Common myeloid progenitor, CD34-positive (primary cell): ENCODE results near the gene FXYD6.

Source experiments
- CTCF ChIA-PET: fragments of 350-600 bp; sonication (Branson Sonifier 250); formaldehyde crosslinking; loops from one replicate; lab custom pipeline; 2021; ENCODE audit warnings: antibody characterized with exemption; lab: Charles Lee
- POLR2A ChIA-PET: fragments of 350-600 bp; sonication (Branson Sonifier 250); formaldehyde crosslinking; loops from one replicate; lab custom pipeline; 2021; ENCODE audit warnings: antibody characterized with exemption; lab: Charles Lee
- DNase-seq, 3 donors: peaks; one replicate each; pipeline versions ENCODE4 v3.0.0 to v3.0.0-alpha.2; 2013
- H3K27ac ChIP-seq, 2 experiments: 1 replicate in 1 of 2; 2 replicates in 1 of 2; pipeline ENCODE4 v1.7.0; 2013; ENCODE audit warnings: inconsistent platforms in 2 of 2, low read length in 2 of 2, mild to moderate bottlenecking in 2 of 2, low read depth in 1 of 2, moderate library complexity in 1 of 2; ENCODE audit not compliant: severe bottlenecking in 2 of 2, insufficient read depth in 1 of 2, poor library complexity in 1 of 2
- H3K27me3 ChIP-seq, 5 experiments: replicated peaks in 2 of 5; 1 replicate in 3 of 5; 2 replicates in 2 of 5; pipeline versions ENCODE4 v1.6.1 to v1.7.0; 2013; ENCODE audit warnings: low read length in 4 of 5, mild to moderate bottlenecking in 2 of 5, moderate library complexity in 2 of 5, inconsistent platforms in 1 of 5; ENCODE audit not compliant: insufficient read depth in 5 of 5, control insufficient read depth in 4 of 5
- H3K36me3 ChIP-seq, 4 experiments: 1 replicate in 2 of 4; 2 replicates in 2 of 4; pipeline versions ENCODE4 v1.6.1 to v1.7.0; 2013; ENCODE audit warnings: low read length in 3 of 4, control low read depth in 1 of 4, mild to moderate bottlenecking in 1 of 4; ENCODE audit not compliant: control insufficient read depth in 4 of 4, insufficient read depth in 4 of 4
- H3K4me1 ChIP-seq, 4 experiments: 1 replicate in 3 of 4; 2 replicates in 1 of 4; pipeline versions ENCODE4 v1.6.1 to v1.7.1; 2013; ENCODE audit warnings: low read length in 3 of 4, mild to moderate bottlenecking in 3 of 4, control low read depth in 1 of 4, inconsistent platforms in 1 of 4, moderate library complexity in 1 of 4; ENCODE audit not compliant: control insufficient read depth in 4 of 4, insufficient read depth in 4 of 4; ENCODE audit errors: control extremely low read depth in 1 of 4
- H3K4me3 ChIP-seq, 7 experiments: 1 replicate in 4 of 7; 2 replicates in 3 of 7; pipeline versions ENCODE4 v1.5.1 to v1.7.0; 2013; ENCODE audit warnings: mild to moderate bottlenecking in 7 of 7, low read length in 6 of 7, moderate library complexity in 6 of 7, inconsistent platforms in 2 of 7, low read depth in 2 of 7, control low read depth in 1 of 7; ENCODE audit not compliant: insufficient read depth in 4 of 7, control insufficient read depth in 1 of 7; ENCODE audit errors: extremely low read depth in 1 of 7
- H3K9me3 ChIP-seq, 5 experiments: 1 replicate in 4 of 5; 2 replicates in 1 of 5; pipeline versions ENCODE4 v1.6.1 to v1.7.1; 2013; ENCODE audit warnings: low read length in 4 of 5, mild to moderate bottlenecking in 2 of 5, inconsistent platforms in 1 of 5, low read depth in 1 of 5, moderate library complexity in 1 of 5; ENCODE audit not compliant: control insufficient read depth in 4 of 5, insufficient read depth in 2 of 5; ENCODE audit errors: control extremely low read depth in 1 of 5
- WGBS: methylation state at CpG from one replicate; pipeline ENCODE4 v1.1.5; 2013; ENCODE audit not compliant: insufficient coverage; 5-methylcytosine and 5-hydroxymethylcytosine counted together

The FXYD6 gene

GRCh38 chr11:117826832-117827231 is 49.6 kb downstream of the FXYD6 start:
- H3K27me3 ChIP-seq, result no peaks in the 10 kb centered on the region
- H3K4me3 ChIP-seq, result no peak overlapping the region
- POLR2A ChIA-PET, result no interaction called here
- CTCF ChIA-PET, result interaction anchor here (0.6 to 2.7 kb wide), 6 partner anchors 12 to 1577 kb away, joined by 3 to 10 read pairs (median 5); no protein-coding TSS in a partner anchor
- H3K9me3 ChIP-seq, result no peaks in the 10 kb centered on the region
- WGBS, result 97% methylated on average over 3 of the region's 3 CpGs
- H3K4me1 ChIP-seq, result peaks cover 3 to 86% (median 77%) of the 10 kb centered on the region in 4 experiments
- H3K36me3 ChIP-seq, result no peaks in the 10 kb centered on the region
- H3K27ac ChIP-seq, result no peak overlapping the region
- DNase-seq, result no peak

DNA sequence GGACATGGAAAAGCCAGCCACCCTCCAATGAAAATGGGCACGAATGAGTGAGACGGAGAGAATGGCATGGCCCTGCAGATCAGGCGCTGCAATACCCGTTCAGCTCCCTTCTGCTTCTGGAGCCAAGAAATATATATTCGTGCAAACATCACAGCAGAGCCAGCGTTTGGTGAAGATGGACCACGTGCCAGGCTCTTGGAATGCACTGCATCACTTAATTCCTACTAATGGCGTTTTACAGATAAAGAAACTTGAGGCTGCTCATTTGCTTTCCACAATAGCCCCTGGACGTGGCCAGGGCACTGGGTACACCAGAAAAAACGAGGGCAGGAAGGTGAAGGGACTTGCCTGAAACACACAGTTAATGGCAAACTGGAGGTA is 50.3 kb downstream of the FXYD6 start:
- POLR2A ChIA-PET, result no interaction called here
- no peaks in the 10 kb centered on the region for H3K27me3 ChIP-seq
- H3K4me3 ChIP-seq, result no peak overlapping the region
- DNase-seq, result no peak
- CTCF ChIA-PET, result interaction anchor here (0.9 to 11.7 kb wide), 9 partner anchors 9 to 253 kb away, joined by 3 to 129 read pairs (median 16); no protein-coding TSS in a partner anchor
- no peak overlapping the region for H3K27ac ChIP-seq
- H3K9me3 ChIP-seq, result no peaks in the 10 kb centered on the region
- 91% methylated on average over 9 of the region's 10 CpGs for WGBS
- no peaks in the 10 kb centered on the region for H3K36me3 ChIP-seq
- H3K4me1 ChIP-seq, result peaks cover 3 to 81% (median 78%) of the 10 kb centered on the region in 4 experiments

GRCh38 chr11:117825538-117826189 is 50.8 kb downstream of the FXYD6 start:
- POLR2A ChIA-PET, result no interaction called here
- DNase-seq, result no peak
- WGBS, result 95% methylated on average over 7 of the region's 8 CpGs

GRCh38 chr11:117824571-117825537 is 51.6 kb downstream of the FXYD6 start, which contains the start of gene FXYD2:
Gene FXYD2 (minus strand): TSS chr11:117824744. CDS start chr11:117824678, 66 bp downstream.
- ChIA-PET POLR2A (interaction anchor here (0.6 to 1.7 kb wide), 3 partner anchors 17 to 122 kb away, joined by 3 to 4 read pairs (median 3); no protein-coding TSS in a partner anchor), CTCF (interaction anchor here (1.0 to 11.7 kb wide), 13 partner anchors 8 to 254 kb away, joined by 3 to 129 read pairs (median 16); no protein-coding TSS in a partner anchor)
- Histone ChIP-seq H3K9me3 (no peaks in the 10 kb centered on the region), H3K36me3 (no peaks in the 10 kb centered on the region), H3K4me3 (peak within 1 kb of the TSS in 3 of 7 experiments; percentile 5 to 33 (median 16)), H3K27me3 (no peaks in the 10 kb centered on the region), H3K27ac (peak within 1 kb of the TSS; percentile 9 to 51), H3K4me1 (peaks cover 3 to 73% (median 66%) of the 10 kb centered on the region in 4 experiments)
- 64% methylated on average over 15 of the region's 22 CpGs for WGBS
- peak in 2 of 3 donors; percentile 49 to 51 for DNase-seq

More at GRCh38 chr11:117825538-117826189, 50.8 kb downstream of the FXYD6 start:
- CTCF ChIA-PET, result interaction anchor here (0.9 to 11.7 kb wide), 8 partner anchors 9 to 254 kb away, joined by 3 to 129 read pairs (median 40); no protein-coding TSS in a partner anchor
- no peak overlapping the region for H3K4me3 ChIP-seq
- H3K27me3 ChIP-seq, result no peaks in the 10 kb centered on the region
- no peaks in the 10 kb centered on the region for H3K36me3 ChIP-seq
- H3K27ac ChIP-seq, result no peak overlapping the region
- H3K4me1 ChIP-seq, result peaks cover 3 to 76% (median 73%) of the 10 kb centered on the region in 4 experiments
- no peaks in the 10 kb centered on the region for H3K9me3 ChIP-seq

DNA sequence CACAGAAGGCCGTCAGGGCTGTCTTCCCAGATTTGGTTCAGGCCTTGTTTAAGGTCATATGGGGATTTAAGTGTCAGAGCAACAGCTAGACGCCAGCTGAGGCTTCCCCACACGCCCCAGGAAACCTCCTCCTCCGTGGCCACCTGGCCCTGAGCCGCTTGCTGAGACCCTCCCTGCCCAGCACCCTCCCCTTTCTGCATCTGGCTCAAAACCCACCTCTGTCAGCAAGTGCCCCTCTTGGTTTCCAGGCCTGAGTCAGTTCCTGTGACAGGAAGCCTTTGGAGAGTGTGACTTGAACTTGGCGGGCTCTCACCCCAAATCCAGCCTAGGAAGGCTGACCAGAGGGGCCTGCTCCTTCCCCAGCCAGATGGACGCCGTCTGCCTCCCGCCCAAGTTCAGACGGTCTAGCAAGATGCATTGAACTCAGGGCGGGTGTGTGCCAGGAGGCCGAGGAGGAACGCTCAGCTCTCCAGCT is 52.5 kb downstream of the FXYD6 start:
- no peaks in the 10 kb centered on the region for H3K27me3 ChIP-seq
- no peaks in the 10 kb centered on the region for H3K36me3 ChIP-seq
- H3K4me3 ChIP-seq, result peak overlapping the region in 3 of 7 experiments; percentile 5 to 33 (median 16)
- H3K4me1 ChIP-seq, result peaks cover 3 to 75% (median 62%) of the 10 kb centered on the region in 4 experiments
- ChIA-PET POLR2A (interaction anchor here (0.6 to 1.7 kb wide), 3 partner anchors 16 to 123 kb away, joined by 3 to 4 read pairs (median 3); no protein-coding TSS in a partner anchor), CTCF (interaction anchor here (1.1 to 11.7 kb wide), 15 partner anchors 9 to 255 kb away, joined by 3 to 129 read pairs (median 7); no protein-coding TSS in a partner anchor)
- peak; percentile 66 to 93 (median 90) for DNase-seq
- no peaks in the 10 kb centered on the region for H3K9me3 ChIP-seq
- peak overlapping the region; percentile 9 to 51 for H3K27ac ChIP-seq
- WGBS, result 5% methylated on average over 12 of the region's 13 CpGs

GRCh38 chr11:117823294-117823945 is 53.0 kb downstream of the FXYD6 start:
- CTCF ChIA-PET, result interaction anchor here (0.7 to 11.7 kb wide), 21 partner anchors 10 to 319 kb away, joined by 3 to 129 read pairs (median 5); no protein-coding TSS in a partner anchor
- Histone ChIP-seq H3K4me1 (peaks cover 3 to 75% (median 57%) of the 10 kb centered on the region in 4 experiments), H3K4me3 (peak overlapping the region in 2 of 7 experiments; percentile 16 to 33), H3K36me3 (no peaks in the 10 kb centered on the region), H3K9me3 (no peaks in the 10 kb centered on the region), H3K27ac (peak overlapping the region; percentile 9 to 51), H3K27me3 (no peaks in the 10 kb centered on the region)
- POLR2A ChIA-PET, result interaction anchor here (0.6 to 1.7 kb wide), 2 partner anchors 124 to 219 kb away, joined by 4 to 5 read pairs; no protein-coding TSS in a partner anchor
- DNase-seq, result peak in 2 of 3 donors; percentile 63 to 71
- WGBS, result 11% methylated on average over 17 of the region's 18 CpGs
